GM23338 (cell line): ENCODE data around the gene KIFC3. TPM values are rescaled to one million over a fixed set of nuclear protein-coding genes. Genes with fewer than 3 reads are reported as not detected.

Experiments
- ATAC-seq: fragments of 200-7000 bp; cut with Tn5 transposase; 3 replicates; pipeline ENCODE4 v1.9.1; 2020
- DNase-seq: peaks from one replicate; pipeline ENCODE4 v3.0.0-alpha.2; 2015; ENCODE audit warnings: low spot score
- H2AFZ ChIP-seq: fragments of 200-600 bp; sonication (generic); 2 replicates; pipeline ENCODE4 v1.8.0; 2016; ENCODE audit warnings: antibody characterized with exemption, mild to moderate bottlenecking, moderate library complexity
- H3F3A ChIP-seq: fragments of 200-600 bp; sonication (generic); replicated peaks from 2 replicates; pipeline ENCODE4 v1.8.0; 2017; ENCODE audit warnings: antibody characterized with exemption, mixed run types, low read depth
- H3K27ac ChIP-seq: fragments of 200-600 bp; sonication (generic); 2 replicates; pipeline ENCODE4 v1.6.1; 2016; ENCODE audit warnings: low read depth
- H3K27me3 ChIP-seq: fragments of 200-600 bp; sonication (generic); 2 replicates; pipeline ENCODE4 v1.8.0; 2016; ENCODE audit warnings: mild to moderate bottlenecking, mixed run types, moderate library complexity; ENCODE audit not compliant: insufficient read depth
- H3K36me3 ChIP-seq: fragments of 200-600 bp; sonication (generic); 2 replicates; pipeline ENCODE4 v1.8.0; 2016; ENCODE audit warnings: mild to moderate bottlenecking; ENCODE audit not compliant: insufficient read depth
- H3K4me1 ChIP-seq: fragments of 200-600 bp; sonication (generic); 2 replicates; pipeline ENCODE4 v1.8.0; 2016; ENCODE audit warnings: mild to moderate bottlenecking, moderate library complexity; ENCODE audit not compliant: insufficient read depth
- H3K4me2 ChIP-seq: fragments of 200-600 bp; sonication (generic); 2 replicates; pipeline ENCODE4 v1.7.1; 2017; ENCODE audit warnings: mixed run types
- H3K4me3 ChIP-seq: fragments of 200-600 bp; sonication (generic); 2 replicates; pipeline ENCODE4 v1.6.1; 2016; ENCODE audit warnings: mixed run types
- H3K79me2 ChIP-seq: fragments of 200-600 bp; sonication (generic); replicated peaks from 2 replicates; pipeline ENCODE4 v1.8.0; 2017; ENCODE audit warnings: mild to moderate bottlenecking; ENCODE audit not compliant: insufficient read depth
- H3K9me2 ChIP-seq: fragments of 200-600 bp; sonication (generic); 2 replicates; pipeline ENCODE4 v1.8.0; 2017; ENCODE audit not compliant: insufficient read depth
- H4K20me1 ChIP-seq: fragments of 200-600 bp; sonication (generic); replicated peaks from 2 replicates; pipeline ENCODE4 v1.8.0; 2017; ENCODE audit warnings: mild to moderate bottlenecking; ENCODE audit not compliant: insufficient read depth
- H3K27ac Mint-ChIP-seq: 2 replicates; pipeline ENCODE4 v1.8.0; 2020; ENCODE audit warnings: inconsistent platforms, mild to moderate bottlenecking, moderate library complexity, mixed read lengths
- H3K27me3 Mint-ChIP-seq: 3 replicates; pipeline ENCODE4 v1.8.0; 2022; ENCODE audit warnings: low read depth, mild to moderate bottlenecking, moderate library complexity, mixed read lengths, inconsistent platforms; ENCODE audit not compliant: insufficient read depth, poor library complexity
- H3K36me3 Mint-ChIP-seq: 3 replicates; pipeline ENCODE4 v1.8.0; 2021; ENCODE audit warnings: low read depth, mild to moderate bottlenecking, inconsistent platforms, moderate library complexity, mixed read lengths
- H3K4me1 Mint-ChIP-seq: 3 replicates; pipeline ENCODE4 v1.8.0; 2020; ENCODE audit warnings: mild to moderate bottlenecking, inconsistent platforms, mixed read lengths
- H3K4me3 Mint-ChIP-seq: 3 replicates; pipeline ENCODE4 v1.8.0; 2021; ENCODE audit warnings: moderate library complexity, mild to moderate bottlenecking, inconsistent platforms, mixed read lengths
- H3K9me3 Mint-ChIP-seq: 3 replicates; pipeline ENCODE4 v1.8.0; 2020; ENCODE audit warnings: moderate library complexity, mild to moderate bottlenecking, inconsistent platforms, mixed read lengths
- EZH2 ChIP-seq: fragments of 200-600 bp; sonication (generic); IDR thresholded peaks from one replicate; pipeline ENCODE4 v1.8.0; 2017; ENCODE audit warnings: antibody characterized with exemption, mild to moderate bottlenecking, low read depth; ENCODE audit not compliant: unreplicated experiment
- EZH2phosphoT487 ChIP-seq: fragments of 200-600 bp; sonication (generic); IDR thresholded peaks from one replicate; pipeline ENCODE4 v1.8.1; 2018; ENCODE audit warnings: antibody characterized with exemption; ENCODE audit not compliant: unreplicated experiment
- JUNB ChIP-seq: IDR thresholded peaks from one replicate; pipeline ENCODE4 v1.6.1; 2016; ENCODE audit warnings: antibody characterized with exemption; ENCODE audit not compliant: unreplicated experiment
- NANOG ChIP-seq: IDR thresholded peaks from 2 replicates; pipeline ENCODE4 v1.6.1; 2016; ENCODE audit warnings: antibody characterized with exemption, borderline replicate concordance
- STAT1 ChIP-seq: IDR thresholded peaks from one replicate; pipeline ENCODE4 v1.6.1; 2016; ENCODE audit warnings: antibody characterized with exemption; ENCODE audit not compliant: unreplicated experiment
- ZNF114 ChIP-seq: fragments of 250-450 bp; sonication (Bioruptor Pico); IDR thresholded peaks from 2 replicates; pipeline ENCODE4 v1.5.0; 2020; ENCODE audit warnings: mild to moderate bottlenecking, moderate library complexity
- polyA plus RNA-seq: library from polyadenylated mRNA; unstranded; fragments of >200 nt; fragmentation: Nextera tagmentation; extraction: Ambion mirVana; gene quantifications from 2 replicates; pipeline ENCODE4 v1.2.1, GENCODE V29; 2016
- total RNA-seq: library from RNA; depleted of rRNA; stranded (reverse); fragments of >200 nt; shearing (Covaris generic); gene quantifications from 2 replicates; pipeline ENCODE4 v1.2.3, GENCODE V29; 2014
- TF ChIP-seq, protein P1 (sequence below), 2 experiments: fragments of 200-600 bp in 1 of 2; sonication (generic) in 1 of 2; conservative IDR thresholded peaks; 2 replicates each; pipeline versions ENCODE4 v1.5.1 to v1.6.1; 2016 to 2017; ENCODE audit warnings: antibody characterized with exemption in 2 of 2, low read depth in 2 of 2, mild to moderate bottlenecking in 2 of 2, moderate library complexity in 1 of 2
- TF ChIP-seq, protein P2 (sequence below): IDR thresholded peaks from 2 replicates; pipeline ENCODE4 v1.6.1; 2016; ENCODE audit warnings: antibody characterized with exemption
- TF ChIP-seq, protein P3 (sequence below): IDR thresholded peaks from one replicate; pipeline ENCODE4 v1.6.1; 2018; ENCODE audit warnings: antibody characterized with exemption; ENCODE audit not compliant: unreplicated experiment
- TF ChIP-seq, protein P4 (sequence below): fragments of 250-450 bp; sonication (Bioruptor Pico); IDR thresholded peaks from 2 replicates; pipeline ENCODE4 v1.5.0; 2020; ENCODE audit warnings: mild to moderate bottlenecking, moderate library complexity

The KIFC3 gene
- total and polyA plus RNA-seq, 2 experiments from 2014 or later = 4.4 to 12.5 TPM

DNA sequence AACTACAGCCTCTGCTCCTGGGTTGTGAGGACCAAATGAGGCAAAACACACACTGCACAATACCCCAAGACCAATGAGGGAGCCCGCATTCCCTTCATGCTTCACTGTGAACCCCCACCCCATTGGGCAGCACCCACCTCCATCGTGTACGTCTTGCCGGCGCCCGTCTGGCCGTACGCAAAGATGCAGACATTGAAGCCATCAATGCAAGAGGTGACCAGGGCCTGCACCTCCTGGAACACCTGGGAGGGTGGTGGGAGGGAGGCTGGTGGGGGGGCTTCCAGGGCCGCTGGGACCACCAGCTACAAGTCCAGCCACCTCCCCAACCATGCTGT is 38.3 kb downstream of the KIFC3 start:
- Histone ChIP-seq H2AFZ (no peak overlapping the region), H3F3A (no peaks in the 10 kb centered on the region), H3K36me3 (no peaks in the 10 kb centered on the region), H4K20me1 (no peaks in the 10 kb centered on the region), H3K27ac (no peak overlapping the region), H3K79me2 (no peaks in the 10 kb centered on the region), H3K4me2 (no peak overlapping the region), H3K4me3 (no peak overlapping the region), H3K4me1 (no peaks in the 10 kb centered on the region; the same call in 1 of the 2 replicates), H3K9me2 (no peaks in the 10 kb centered on the region), H3K27me3 (no peaks in the 10 kb centered on the region)
- H3K27me3 Mint-ChIP-seq = peaks cover 21% of the 10 kb centered on the region
- no peaks in the 10 kb centered on the region for H3K9me3 Mint-ChIP-seq
- DNase-seq = no peak
- no peak for ATAC-seq
- peaks cover 3% of the 10 kb centered on the region for H3K36me3 Mint-ChIP-seq
- peaks cover 31% of the 10 kb centered on the region for H3K4me1 Mint-ChIP-seq
- no peak overlapping the region for H3K27ac Mint-ChIP-seq
- TF ChIP-seq, protein P1, sequence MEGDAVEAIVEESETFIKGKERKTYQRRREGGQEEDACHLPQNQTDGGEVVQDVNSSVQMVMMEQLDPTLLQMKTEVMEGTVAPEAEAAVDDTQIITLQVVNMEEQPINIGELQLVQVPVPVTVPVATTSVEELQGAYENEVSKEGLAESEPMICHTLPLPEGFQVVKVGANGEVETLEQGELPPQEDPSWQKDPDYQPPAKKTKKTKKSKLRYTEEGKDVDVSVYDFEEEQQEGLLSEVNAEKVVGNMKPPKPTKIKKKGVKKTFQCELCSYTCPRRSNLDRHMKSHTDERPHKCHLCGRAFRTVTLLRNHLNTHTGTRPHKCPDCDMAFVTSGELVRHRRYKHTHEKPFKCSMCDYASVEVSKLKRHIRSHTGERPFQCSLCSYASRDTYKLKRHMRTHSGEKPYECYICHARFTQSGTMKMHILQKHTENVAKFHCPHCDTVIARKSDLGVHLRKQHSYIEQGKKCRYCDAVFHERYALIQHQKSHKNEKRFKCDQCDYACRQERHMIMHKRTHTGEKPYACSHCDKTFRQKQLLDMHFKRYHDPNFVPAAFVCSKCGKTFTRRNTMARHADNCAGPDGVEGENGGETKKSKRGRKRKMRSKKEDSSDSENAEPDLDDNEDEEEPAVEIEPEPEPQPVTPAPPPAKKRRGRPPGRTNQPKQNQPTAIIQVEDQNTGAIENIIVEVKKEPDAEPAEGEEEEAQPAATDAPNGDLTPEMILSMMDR (conservative IDR thresholded peaks at IDR 0.05; ENCODE audit: low read depth in 2 of 2) = no peak
- TF ChIP-seq JUNB (no peak), EZH2phosphoT487 (no peak), NANOG (no peak), STAT1 (no peak), ZNF114 (no peak), EZH2 (no peak)
- TF ChIP-seq, protein P2, sequence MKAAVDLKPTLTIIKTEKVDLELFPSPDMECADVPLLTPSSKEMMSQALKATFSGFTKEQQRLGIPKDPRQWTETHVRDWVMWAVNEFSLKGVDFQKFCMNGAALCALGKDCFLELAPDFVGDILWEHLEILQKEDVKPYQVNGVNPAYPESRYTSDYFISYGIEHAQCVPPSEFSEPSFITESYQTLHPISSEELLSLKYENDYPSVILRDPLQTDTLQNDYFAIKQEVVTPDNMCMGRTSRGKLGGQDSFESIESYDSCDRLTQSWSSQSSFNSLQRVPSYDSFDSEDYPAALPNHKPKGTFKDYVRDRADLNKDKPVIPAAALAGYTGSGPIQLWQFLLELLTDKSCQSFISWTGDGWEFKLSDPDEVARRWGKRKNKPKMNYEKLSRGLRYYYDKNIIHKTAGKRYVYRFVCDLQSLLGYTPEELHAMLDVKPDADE = no peak
- TF ChIP-seq, protein P3, sequence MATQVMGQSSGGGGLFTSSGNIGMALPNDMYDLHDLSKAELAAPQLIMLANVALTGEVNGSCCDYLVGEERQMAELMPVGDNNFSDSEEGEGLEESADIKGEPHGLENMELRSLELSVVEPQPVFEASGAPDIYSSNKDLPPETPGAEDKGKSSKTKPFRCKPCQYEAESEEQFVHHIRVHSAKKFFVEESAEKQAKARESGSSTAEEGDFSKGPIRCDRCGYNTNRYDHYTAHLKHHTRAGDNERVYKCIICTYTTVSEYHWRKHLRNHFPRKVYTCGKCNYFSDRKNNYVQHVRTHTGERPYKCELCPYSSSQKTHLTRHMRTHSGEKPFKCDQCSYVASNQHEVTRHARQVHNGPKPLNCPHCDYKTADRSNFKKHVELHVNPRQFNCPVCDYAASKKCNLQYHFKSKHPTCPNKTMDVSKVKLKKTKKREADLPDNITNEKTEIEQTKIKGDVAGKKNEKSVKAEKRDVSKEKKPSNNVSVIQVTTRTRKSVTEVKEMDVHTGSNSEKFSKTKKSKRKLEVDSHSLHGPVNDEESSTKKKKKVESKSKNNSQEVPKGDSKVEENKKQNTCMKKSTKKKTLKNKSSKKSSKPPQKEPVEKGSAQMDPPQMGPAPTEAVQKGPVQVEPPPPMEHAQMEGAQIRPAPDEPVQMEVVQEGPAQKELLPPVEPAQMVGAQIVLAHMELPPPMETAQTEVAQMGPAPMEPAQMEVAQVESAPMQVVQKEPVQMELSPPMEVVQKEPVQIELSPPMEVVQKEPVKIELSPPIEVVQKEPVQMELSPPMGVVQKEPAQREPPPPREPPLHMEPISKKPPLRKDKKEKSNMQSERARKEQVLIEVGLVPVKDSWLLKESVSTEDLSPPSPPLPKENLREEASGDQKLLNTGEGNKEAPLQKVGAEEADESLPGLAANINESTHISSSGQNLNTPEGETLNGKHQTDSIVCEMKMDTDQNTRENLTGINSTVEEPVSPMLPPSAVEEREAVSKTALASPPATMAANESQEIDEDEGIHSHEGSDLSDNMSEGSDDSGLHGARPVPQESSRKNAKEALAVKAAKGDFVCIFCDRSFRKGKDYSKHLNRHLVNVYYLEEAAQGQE = no peak
- TF ChIP-seq, protein P4, sequence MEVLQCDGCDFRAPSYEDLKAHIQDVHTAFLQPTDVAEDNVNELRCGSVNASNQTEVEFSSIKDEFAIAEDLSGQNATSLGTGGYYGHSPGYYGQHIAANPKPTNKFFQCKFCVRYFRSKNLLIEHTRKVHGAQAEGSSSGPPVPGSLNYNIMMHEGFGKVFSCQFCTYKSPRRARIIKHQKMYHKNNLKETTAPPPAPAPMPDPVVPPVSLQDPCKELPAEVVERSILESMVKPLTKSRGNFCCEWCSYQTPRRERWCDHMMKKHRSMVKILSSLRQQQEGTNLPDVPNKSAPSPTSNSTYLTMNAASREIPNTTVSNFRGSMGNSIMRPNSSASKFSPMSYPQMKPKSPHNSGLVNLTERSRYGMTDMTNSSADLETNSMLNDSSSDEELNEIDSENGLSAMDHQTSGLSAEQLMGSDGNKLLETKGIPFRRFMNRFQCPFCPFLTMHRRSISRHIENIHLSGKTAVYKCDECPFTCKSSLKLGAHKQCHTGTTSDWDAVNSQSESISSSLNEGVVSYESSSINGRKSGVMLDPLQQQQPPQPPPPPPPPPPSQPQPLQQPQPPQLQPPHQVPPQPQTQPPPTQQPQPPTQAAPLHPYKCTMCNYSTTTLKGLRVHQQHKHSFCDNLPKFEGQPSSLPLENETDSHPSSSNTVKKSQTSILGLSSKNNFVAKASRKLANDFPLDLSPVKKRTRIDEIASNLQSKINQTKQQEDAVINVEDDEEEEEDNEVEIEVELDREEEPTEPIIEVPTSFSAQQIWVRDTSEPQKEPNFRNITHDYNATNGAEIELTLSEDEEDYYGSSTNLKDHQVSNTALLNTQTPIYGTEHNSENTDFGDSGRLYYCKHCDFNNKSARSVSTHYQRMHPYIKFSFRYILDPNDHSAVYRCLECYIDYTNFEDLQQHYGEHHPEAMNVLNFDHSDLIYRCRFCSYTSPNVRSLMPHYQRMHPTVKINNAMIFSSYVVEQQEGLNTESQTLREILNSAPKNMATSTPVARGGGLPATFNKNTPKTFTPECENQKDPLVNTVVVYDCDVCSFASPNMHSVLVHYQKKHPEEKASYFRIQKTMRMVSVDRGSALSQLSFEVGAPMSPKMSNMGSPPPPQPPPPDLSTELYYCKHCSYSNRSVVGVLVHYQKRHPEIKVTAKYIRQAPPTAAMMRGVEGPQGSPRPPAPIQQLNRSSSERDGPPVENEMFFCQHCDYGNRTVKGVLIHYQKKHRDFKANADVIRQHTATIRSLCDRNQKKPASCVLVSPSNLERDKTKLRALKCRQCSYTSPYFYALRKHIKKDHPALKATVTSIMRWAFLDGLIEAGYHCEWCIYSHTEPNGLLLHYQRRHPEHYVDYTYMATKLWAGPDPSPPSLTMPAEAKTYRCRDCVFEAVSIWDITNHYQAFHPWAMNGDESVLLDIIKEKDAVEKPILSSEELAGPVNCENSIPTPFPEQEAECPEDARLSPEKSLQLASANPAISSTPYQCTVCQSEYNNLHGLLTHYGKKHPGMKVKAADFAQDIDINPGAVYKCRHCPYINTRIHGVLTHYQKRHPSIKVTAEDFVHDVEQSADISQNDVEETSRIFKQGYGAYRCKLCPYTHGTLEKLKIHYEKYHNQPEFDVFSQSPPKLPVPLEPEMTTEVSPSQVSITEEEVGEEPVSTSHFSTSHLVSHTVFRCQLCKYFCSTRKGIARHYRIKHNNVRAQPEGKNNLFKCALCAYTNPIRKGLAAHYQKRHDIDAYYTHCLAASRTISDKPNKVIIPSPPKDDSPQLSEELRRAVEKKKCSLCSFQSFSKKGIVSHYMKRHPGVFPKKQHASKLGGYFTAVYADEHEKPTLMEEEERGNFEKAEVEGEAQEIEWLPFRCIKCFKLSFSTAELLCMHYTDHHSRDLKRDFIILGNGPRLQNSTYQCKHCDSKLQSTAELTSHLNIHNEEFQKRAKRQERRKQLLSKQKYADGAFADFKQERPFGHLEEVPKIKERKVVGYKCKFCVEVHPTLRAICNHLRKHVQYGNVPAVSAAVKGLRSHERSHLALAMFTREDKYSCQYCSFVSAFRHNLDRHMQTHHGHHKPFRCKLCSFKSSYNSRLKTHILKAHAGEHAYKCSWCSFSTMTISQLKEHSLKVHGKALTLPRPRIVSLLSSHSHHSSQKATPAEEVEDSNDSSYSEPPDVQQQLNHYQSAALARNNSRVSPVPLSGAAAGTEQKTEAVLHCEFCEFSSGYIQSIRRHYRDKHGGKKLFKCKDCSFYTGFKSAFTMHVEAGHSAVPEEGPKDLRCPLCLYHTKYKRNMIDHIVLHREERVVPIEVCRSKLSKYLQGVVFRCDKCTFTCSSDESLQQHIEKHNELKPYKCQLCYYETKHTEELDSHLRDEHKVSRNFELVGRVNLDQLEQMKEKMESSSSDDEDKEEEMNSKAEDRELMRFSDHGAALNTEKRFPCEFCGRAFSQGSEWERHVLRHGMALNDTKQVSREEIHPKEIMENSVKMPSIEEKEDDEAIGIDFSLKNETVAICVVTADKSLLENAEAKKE (CRISPR knock-in tag) = no peak
- no peak overlapping the region for H3K4me3 Mint-ChIP-seq
